Ascending aorta (tissue), 2 donors: Measurements from ENCODE around the gene SND1. TPM values are rescaled to one million over a fixed set of nuclear protein-coding genes. Genes with fewer than 3 reads are reported as not detected.

Source experiments
- DNase-seq, 2 donors: peaks; one replicate each; pipeline ENCODE4 v3.0.0-alpha.2; 2019; ENCODE audit warnings: low spot score in 2 of 2
- H3K27ac ChIP-seq, 2 donors: fragments of 200-600 bp; sonication (generic); one replicate each; pipeline ENCODE4 v1.5.1; 2016 to 2017; ENCODE audit warnings: mild to moderate bottlenecking in 1 of 2
- H3K27me3 ChIP-seq: fragments of 200-600 bp; sonication (generic); one replicate; pipeline ENCODE4 v1.5.1; 2017
- H3K36me3 ChIP-seq, 2 donors: fragments of 200-600 bp; sonication (generic); one replicate each; pipeline ENCODE4 v1.5.1; 2016
- H3K4me1 ChIP-seq, 2 donors: fragments of 200-600 bp; sonication (generic); one replicate each; pipeline ENCODE4 v1.5.1; 2016 to 2017; ENCODE audit warnings: mild to moderate bottlenecking in 1 of 2
- H3K4me3 ChIP-seq, 2 donors: fragments of 200-600 bp; sonication (generic); one replicate each; pipeline ENCODE4 v1.5.1; 2016 to 2017; ENCODE audit warnings: mild to moderate bottlenecking in 1 of 2
- H3K9me3 ChIP-seq, 2 donors: fragments of 200-600 bp; sonication (generic); one replicate each; pipeline ENCODE4 v1.5.1; 2016
- intact Hi-C: fragments of 100-400 bp; cut with DNase I; formaldehyde crosslinking; loops from one replicate; pipeline ENCODE4 v1.15.1; 2023
- total RNA-seq: library from RNA; depleted of rRNA; stranded (reverse); fragments of >200 nt; gene quantifications from one replicate; pipeline ENCODE4 v1.1.0, GENCODE V29; 2016
- TF ChIP-seq, protein P1 (sequence below), 3 experiments: fragments of 200-600 bp in 2 of 3; fragments of 450-650 bp in 1 of 3; sonication (generic) in 2 of 3; IDR thresholded peaks; one replicate each; pipeline ENCODE4 v1.5.1; 2016 to 2019; ENCODE audit warnings: antibody characterized with exemption in 3 of 3, mild to moderate bottlenecking in 1 of 3, moderate library complexity in 1 of 3

Gene SND1
- total RNA-seq, 1 donor from 2014 or later, result 93.8 TPM

- Histone ChIP-seq H3K4me3 (no peak overlapping the region), H3K27me3 (no peaks in the 10 kb centered on the region), H3K36me3 (no peaks in the 10 kb centered on the region), H3K4me1 (no peaks in the 10 kb centered on the region), H3K27ac (no peak overlapping the region), H3K9me3 (no peaks in the 10 kb centered on the region)
- TF ChIP-seq, protein P1, sequence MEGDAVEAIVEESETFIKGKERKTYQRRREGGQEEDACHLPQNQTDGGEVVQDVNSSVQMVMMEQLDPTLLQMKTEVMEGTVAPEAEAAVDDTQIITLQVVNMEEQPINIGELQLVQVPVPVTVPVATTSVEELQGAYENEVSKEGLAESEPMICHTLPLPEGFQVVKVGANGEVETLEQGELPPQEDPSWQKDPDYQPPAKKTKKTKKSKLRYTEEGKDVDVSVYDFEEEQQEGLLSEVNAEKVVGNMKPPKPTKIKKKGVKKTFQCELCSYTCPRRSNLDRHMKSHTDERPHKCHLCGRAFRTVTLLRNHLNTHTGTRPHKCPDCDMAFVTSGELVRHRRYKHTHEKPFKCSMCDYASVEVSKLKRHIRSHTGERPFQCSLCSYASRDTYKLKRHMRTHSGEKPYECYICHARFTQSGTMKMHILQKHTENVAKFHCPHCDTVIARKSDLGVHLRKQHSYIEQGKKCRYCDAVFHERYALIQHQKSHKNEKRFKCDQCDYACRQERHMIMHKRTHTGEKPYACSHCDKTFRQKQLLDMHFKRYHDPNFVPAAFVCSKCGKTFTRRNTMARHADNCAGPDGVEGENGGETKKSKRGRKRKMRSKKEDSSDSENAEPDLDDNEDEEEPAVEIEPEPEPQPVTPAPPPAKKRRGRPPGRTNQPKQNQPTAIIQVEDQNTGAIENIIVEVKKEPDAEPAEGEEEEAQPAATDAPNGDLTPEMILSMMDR (IDR thresholded peaks at IDR 0.05), result no peak
- intact Hi-C loops, result no loop called here
- DNase-seq, result peak in 1 of 2 donors; percentile 31
Measured at GRCh38 chr7:128113839-128114238, 461.8 kb downstream of the SND1 start.

GRCh38 chr7:128114806-128115205 is 462.8 kb downstream of the SND1 start:
- DNase-seq, result peak in 1 of 2 donors; percentile 22
- intact Hi-C loops, result no loop called here
- TF ChIP-seq, protein P1 (IDR thresholded peaks at IDR 0.05), result no peak
- Histone ChIP-seq H3K27me3 (no peaks in the 10 kb centered on the region), H3K36me3 (no peaks in the 10 kb centered on the region), H3K27ac (no peak overlapping the region), H3K9me3 (no peaks in the 10 kb centered on the region), H3K4me1 (no peaks in the 10 kb centered on the region), H3K4me3 (no peak overlapping the region)

GRCh38 chr7:128115336-128115820 is 463.4 kb downstream of the SND1 start:
- Histone ChIP-seq H3K27me3 (no peaks in the 10 kb centered on the region), H3K36me3 (no peaks in the 10 kb centered on the region), H3K4me3 (no peak overlapping the region), H3K9me3 (no peaks in the 10 kb centered on the region), H3K4me1 (no peaks in the 10 kb centered on the region), H3K27ac (no peak overlapping the region)
- intact Hi-C loops, result no loop called here
- TF ChIP-seq, protein P1 (IDR thresholded peaks at IDR 0.05), result no peak
- DNase-seq, result peak in 1 of 2 donors; percentile 46

DNA sequence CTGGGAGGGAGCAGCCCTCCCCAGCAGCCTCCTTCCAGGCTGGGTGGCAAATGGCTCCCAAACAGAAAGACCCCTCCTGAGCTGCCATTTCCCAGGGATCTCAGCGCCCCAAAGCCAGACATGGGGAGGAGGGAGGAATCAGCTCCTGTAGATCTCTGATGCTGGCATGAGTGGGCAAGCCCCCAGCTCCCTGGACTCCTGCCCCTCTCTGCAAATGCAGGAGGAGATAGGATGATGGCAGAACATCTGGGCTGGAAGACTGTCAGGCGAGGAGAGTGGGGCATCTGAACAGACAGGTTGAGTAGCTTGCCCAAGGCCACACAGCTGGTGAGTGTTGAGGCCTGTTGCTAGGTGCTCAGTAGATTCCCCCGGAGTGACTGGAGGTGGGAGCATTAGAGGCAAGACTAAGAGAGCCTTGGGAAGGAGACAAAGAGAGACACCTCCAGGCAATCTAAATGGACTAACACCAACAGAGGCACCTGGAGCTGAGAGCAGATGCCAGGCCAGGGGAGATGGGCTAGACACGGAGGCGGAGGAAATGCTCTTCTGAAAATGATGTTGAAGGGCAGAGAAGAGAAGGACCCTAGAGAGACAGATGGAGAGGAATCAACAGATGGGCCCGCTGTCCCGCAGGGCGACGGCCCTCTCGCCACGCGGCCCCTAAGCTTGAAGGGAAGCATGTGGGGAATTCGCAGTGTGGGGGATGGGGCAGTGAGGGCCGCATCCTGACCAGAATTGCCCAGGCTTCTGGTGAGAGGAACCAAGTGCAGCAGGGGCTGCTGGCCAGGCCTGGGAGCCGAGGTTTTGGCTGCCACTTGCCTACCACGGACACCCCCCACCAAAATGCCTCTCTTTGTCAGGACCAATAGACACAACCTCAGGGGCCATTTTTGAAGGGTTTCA is 464.1 kb downstream of the SND1 start:
- TF ChIP-seq, protein P1 (IDR thresholded peaks at IDR 0.05), result no peak
- Histone ChIP-seq H3K4me1 (no peaks in the 10 kb centered on the region), H3K36me3 (no peaks in the 10 kb centered on the region), H3K27me3 (no peaks in the 10 kb centered on the region), H3K9me3 (no peaks in the 10 kb centered on the region), H3K27ac (no peak overlapping the region), H3K4me3 (no peak overlapping the region)
- intact Hi-C loops, result no loop called here
- DNase-seq, result peak in 1 of 2 donors; percentile 44

DNA sequence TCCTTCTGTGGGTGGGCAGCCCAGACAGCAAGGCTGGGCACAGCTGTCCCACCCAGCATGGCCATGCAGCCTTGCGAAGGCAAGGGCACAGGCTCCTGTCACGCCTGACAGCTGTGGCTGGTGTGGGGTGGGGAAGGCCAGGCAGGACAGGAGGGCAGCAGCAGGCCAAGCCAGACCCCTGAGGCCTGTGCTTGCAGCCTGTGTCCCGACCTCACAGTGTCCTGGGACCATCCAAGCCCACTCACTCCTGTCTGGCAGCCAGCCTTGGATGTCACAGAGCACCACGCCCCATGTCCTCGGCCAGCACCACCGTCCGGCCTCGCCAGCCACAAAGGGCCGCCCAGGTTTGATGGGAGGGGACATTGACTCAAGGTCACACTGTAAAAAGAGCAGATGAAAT is 464.7 kb downstream of the SND1 start:
- intact Hi-C loops, result no loop called here
- peak in 1 of 2 donors; percentile 57 for DNase-seq
- TF ChIP-seq, protein P1 (IDR thresholded peaks at IDR 0.05), result no peak

More for the DNA sequence above, 464.7 kb downstream of the SND1 start:
- no peaks in the 10 kb centered on the region for H3K36me3 ChIP-seq
- no peaks in the 10 kb centered on the region for H3K27me3 ChIP-seq
- no peaks in the 10 kb centered on the region for H3K9me3 ChIP-seq
- no peak overlapping the region for H3K27ac ChIP-seq
- no peaks in the 10 kb centered on the region for H3K4me1 ChIP-seq
- H3K4me3 ChIP-seq, result no peak overlapping the region
